Activated CD8-positive, alpha-beta memory T cell treated with anti-CD3 and anti-CD28 coated beads, Interleukin-2, amount 50 U/mL, for 24 hours (primary cell): ENCODE results near the gene ARHGEF2.
"Not testable (repeated sequence)": the region's sequence is repeated elsewhere in the genome, so short reads cannot be mapped to it uniquely, and the experiment has no call there.

Source experiments
- DNase-seq: peaks from one replicate; pipeline ENCODE4 v3.0.0-alpha.2; 2020; ENCODE audit errors: extremely low read depth

Gene ARHGEF2

DNA sequence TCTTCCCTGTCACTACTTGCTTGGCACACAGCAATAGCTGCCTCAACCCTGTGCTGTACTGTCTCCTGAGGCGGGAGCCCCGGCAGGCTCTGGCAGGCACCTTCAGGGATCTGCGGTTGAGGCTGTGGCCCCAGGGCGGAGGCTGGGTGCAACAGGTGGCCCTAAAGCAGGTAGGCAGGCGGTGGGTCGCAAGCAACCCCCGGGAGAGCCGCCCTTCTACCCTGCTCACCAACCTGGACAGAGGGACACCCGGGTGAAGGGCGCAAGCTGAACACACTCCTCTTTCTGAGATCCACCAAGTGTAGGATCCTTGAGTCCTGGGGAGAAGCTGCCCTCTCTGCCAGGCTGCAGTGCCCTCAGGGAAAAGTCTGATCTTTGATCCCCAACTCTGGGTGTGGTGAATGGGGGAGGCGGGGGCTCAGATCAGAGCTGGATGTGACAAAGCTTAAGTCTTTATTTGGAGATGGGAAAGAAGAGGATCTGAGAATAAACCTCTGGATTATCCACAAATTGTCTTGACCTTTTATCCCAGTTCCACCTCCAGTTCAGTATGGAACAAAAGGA is 35.7 kb downstream of the ARHGEF2 start:
- no peak for DNase-seq

DNA sequence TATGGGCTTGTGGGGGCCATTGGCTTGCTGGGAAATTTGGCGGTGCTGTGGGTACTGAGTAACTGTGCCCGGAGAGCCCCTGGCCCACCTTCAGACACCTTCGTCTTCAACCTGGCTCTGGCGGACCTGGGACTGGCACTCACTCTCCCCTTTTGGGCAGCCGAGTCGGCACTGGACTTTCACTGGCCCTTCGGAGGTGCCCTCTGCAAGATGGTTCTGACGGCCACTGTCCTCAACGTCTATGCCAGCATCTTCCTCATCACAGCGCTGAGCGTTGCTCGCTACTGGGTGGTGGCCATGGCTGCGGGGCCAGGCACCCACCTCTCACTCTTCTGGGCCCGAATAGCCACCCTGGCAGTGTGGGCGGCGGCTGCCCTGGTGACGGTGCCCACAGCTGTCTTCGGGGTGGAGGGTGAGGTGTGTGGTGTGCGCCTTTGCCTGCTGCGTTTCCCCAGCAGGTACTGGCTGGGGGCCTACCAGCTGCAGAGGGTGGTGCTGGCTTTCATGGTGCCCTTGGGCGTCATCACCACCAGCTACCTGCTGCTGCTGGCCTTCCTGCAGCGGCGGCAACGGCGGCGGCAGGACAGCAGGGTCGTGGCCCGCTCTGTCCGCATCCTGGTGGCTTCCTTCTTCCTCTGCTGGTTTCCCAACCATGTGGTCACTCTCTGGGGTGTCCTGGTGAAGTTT is 36.4 kb downstream of the ARHGEF2 start:
- DNase-seq: no peak

DNA sequence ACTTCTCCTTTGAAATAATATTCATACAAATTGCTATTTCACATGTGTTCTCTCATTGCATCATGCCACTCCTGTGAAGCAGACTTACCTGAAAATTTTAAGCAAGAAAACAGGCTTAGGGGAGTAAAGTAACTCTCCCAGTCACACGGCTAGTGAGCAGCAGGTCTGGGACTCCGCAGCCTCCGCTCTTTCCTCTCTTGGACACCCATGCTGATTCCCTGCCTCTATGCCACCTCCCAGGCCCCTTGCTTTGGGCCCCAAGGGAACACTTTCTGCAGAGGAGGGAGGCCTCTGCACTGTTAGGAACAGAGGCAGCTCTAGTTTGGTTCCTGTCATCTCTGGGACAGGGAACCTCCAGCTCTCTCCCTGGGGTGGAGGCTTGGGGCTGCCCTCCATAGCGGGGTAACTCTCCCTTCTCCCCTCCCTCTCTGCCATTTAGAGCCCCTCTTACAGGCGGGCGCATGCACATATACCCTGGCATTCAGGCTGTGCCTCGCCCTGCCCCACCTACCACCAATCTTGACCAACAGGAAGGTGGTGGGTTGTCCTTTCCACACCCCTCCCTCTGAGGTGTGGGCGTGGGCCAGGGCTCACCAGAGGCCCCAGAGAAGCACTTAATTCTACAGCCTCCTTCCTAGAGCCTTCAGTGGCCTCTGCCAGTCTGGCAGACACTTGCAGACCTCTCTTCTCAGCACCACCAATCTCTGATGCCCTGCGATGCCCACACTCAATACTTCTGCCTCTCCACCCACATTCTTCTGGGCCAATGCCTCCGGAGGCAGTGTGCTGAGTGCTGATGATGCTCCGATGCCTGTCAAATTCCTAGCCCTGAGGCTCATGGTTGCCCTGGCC is 37.1 kb downstream of the ARHGEF2 start, which contains the start of gene RXFP4:
RXFP4 (plus strand) TSS at position 646 of the 852 bp plus-strand sequence; CDS start at position 718, 72 bp downstream.
- DNase-seq: no peak

DNA sequence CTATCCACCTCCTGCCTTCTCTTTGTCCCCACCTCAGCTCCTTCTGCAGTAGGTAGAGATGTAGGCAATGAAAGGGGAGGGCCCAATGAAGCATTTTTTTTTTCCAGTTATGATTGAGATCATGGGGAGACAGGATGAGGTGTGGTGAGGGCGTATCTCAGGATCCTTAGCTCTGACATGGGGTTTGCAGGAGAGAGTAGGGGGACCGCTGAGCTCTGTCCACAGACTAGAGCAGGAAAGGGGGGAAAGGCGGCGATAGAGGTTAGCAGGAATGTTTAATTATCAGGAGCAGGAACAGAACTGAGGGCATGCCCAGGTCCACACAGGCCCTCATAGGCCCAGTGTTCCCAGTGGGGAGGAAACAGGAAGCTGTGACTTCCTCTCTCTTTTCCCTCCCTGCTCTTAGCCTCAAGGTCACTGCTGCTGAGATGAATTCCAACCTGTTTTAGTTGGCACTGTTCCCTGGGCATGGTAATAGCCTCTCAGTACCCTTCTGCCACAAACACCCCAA is 37.8 kb downstream of the ARHGEF2 start:
- no peak for DNase-seq

DNA sequence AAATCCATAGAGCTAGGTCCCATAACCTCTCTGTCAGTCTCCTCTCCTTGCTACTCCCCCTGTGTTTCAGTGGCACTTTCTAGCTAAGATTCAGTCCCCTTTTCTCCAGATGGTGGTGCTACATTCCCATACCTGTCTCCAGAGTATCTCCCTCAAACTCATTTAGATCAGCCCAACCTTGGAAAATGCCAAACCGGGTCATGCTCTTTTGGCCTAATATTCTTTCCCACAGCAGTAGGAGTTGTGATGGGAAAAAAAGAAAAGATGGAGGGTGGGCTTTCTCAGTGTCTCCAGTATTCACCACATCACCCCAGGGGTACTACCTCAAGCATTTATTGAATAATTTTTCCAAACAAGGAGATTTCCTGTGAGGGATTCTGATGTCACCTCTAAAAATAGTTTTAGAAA is 40.1 kb downstream of the ARHGEF2 start:
- no peak for DNase-seq

DNA sequence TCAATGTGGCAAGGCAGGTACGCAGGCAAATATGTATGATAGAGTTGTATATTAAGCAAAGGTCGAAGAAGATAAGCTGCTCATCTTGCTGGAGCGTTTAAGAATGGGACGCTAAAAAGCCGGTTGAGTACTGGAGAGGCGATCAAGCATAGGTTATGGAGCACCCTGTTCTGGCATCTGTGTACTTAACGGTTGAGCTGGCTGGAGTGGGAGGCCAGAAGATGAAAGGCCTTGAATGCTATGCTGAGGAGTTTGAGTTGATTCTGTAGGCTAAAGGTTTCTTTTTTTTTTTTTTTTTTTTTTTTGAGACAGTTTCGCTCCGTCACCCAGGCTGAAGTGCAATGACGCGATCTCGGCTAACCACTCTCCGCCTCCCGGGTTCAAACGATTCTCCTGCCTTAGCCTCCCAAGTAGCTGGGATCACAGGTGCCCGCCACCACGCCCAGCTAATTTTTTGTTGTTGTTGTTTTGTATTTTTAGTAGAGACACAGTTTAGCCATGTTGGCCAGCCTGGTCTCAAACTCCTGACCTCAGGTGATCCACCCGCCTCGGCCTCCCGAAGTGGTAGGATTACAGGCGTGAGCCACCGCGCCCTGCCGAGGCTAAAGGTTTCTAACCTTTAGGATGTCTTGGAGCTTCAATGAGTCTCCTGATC is 43.3 kb downstream of the ARHGEF2 start:
- no peak for DNase-seq

DNA sequence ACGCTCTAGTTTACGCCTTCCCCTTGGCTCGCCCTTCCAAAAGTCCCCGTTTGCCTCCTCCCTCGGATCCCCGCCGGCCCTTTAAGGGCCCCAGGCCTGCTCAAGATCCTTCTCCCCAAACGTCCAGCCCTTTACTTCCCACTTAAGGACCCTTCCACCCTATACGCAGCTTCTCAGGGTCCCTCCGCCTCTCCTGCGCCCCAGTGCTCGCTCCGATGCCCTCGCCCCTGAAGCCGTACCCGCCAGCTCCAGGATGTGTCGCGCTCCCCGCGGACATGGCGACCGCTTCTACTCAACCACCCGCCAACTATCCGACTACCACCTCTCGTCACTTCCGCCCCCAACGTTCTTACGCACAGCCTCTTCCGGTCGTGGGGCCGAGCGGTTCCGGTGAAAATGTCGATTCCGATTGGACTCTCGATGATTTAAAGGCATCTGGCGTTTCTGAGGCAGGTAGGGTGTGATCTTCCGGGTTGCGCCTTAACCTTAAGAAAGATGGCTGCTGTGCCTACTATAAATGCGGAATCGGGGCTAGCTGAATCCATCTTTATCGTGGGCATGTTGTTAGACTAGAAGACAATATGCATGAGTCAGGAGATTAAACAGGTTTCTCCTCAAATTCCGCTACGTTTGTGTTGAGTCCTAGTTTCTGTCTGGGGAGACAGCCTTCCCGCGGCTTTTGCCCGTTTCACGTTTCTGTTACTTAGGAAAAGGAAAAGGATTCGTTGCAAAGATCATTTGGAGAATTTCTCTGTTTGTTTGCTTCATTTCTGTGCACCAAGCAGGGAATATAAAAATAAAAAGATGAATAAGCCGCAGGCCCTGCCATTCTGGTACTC is 44.0 kb downstream of the ARHGEF2 start, which contains the start of gene KHDC4:
KHDC4 (minus strand) TSS at position 317 of the 839 bp plus-strand sequence; CDS start at position 277, 40 bp downstream.
- peak; percentile 90 for DNase-seq

DNA sequence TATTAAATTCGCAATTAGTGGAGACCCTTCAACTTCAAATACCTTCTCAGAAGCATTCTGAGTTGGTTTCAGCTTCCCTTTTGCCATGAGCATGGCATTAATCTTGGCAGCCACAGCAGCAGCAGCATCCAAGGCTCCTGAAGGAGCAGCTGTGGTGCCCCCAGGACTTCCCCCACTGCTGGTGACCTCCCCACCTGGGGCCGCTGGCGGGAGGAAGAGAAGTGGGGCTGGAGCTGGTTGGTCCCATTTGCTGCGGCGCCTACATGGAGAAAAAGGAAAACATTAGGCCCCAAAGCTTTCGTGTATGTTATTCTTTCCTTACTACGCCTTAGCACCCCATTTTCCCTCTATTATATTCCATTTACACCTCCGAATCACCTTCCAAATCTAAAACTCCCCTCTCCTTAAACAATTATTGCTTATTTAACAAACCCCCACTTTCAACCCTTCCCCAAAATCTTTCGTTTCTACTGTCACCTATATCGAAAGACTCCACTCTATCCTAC is 44.7 kb downstream of the ARHGEF2 start:
- DNase-seq: no peak

DNA sequence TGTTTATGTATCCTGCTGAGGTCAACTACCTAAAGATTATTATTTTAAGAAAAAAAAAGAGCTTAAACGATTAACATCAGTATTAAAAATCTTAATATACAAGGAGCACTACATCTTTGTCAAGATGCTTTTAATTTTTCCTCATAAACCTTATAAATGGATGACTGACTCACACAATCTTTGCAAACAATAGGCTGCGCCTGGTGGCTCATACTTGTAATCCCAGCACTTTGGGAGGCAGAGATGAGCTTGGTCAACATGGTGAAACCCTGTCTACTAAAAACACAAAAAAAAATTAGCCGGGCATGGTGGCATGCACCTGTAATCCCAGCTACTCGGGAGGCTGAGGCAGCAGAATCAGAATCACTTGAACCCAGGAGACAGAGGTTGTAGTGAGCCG is 45.9 kb downstream of the ARHGEF2 start:
- no peak for DNase-seq

DNA sequence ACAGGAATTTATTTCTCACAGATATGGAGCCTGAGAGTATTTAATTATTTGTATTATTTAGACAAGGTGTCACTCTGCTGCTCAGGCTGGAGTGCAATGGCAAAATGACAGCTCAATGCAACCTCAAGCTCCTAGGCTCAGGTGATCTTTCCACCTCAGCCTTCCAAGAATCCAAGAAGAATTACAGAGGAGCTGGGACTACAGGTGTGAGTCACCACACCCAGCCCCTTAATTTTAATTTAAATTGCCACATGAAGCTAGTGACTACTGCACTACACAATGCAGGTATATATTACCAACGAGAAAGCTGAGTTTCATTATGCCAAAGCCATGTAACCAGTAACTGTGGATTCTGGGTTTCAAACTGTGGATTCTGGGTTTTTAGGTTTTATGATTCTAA is 46.3 kb downstream of the ARHGEF2 start:
- DNase-seq: no peak

DNA sequence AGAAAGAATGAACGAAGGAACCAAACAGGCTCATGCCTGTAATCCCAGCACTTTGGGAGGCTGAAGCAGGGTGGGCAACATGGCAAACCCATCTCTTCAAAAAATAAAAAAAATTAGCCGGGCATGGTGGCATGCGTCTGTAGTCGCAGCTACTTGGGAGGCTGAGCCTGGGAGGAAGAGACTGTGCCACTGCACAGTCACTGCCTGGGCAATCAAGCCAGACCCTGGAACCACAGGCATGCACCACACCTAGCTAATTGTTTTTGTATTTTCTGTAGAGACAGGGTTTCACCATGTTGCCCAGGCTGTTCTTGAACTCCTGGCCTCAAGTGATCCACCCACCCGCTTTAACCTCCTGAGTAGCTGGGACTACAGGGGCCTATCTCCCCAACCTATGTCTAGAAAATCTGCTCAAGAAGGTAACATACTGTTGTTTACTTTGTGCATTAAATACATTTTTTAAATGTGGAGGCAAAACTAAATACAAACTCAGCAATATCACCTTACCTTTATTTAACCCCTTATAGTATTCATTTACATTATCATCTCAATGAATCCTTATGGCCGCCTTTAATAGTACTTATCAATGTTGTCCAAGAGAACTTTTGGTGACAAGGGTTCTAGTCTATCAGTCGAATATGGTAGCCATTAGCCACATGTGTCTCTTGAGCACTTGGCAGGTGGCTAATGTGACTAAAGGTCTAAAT is 46.9 kb downstream of the ARHGEF2 start:
- DNase-seq: no peak

DNA sequence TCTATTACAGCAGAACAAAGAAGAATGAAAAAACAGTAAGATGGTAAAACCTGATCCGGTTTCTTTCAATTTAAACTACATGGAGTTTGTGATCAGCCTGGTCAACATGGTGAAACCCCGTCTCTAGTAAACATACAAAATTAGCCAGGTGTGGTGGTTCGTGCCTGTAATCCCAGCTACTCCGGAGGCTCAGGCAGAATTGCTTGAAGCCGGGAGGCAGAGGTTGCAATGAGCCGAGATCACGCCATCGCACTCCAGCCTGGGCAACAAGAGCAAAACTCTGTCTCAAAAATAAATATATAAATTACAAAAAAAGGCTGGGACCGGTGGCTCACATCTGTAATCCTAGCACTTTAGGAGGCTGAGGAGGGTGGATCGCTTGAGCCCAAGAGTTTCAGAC is 47.6 kb downstream of the ARHGEF2 start:
- not testable (repeated sequence) for DNase-seq

DNA sequence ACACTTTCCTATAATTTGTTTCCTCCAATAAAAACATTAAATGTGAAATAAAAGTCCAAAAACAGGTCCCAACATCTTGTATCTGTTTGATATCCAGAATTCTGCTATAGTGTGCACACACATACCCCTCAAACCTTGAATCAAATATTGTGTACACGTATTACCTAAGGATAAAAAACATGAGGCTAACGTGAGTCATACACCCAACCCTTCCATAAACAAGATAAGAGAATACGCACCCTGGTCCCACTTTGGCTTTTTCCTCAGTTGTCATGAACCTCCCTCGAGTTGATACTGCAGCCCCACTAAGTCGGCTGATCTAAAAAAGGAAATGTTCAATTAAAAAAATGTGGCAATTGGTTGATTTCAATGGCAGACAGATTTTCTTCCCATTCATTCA is 49.3 kb downstream of the ARHGEF2 start:
- DNase-seq: no peak

DNA sequence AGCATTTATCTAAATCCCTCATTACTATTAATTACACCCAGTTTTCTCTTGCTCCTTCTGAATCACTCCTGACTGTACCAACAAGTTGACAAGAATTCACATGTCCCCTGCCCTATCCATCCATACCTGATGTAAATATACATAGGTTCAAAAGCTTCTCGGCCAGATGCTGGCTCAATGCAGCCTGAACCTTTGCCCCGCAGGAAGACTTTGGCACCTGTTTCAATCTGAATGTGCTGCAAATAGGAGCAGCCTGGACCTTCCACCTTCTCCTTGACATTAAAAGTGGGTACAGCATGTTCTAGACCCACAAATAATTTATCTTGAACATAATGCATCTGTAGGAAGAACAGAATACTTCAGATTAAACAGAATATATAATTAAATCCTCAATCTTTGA is 52.8 kb downstream of the ARHGEF2 start:
- no peak for DNase-seq

DNA sequence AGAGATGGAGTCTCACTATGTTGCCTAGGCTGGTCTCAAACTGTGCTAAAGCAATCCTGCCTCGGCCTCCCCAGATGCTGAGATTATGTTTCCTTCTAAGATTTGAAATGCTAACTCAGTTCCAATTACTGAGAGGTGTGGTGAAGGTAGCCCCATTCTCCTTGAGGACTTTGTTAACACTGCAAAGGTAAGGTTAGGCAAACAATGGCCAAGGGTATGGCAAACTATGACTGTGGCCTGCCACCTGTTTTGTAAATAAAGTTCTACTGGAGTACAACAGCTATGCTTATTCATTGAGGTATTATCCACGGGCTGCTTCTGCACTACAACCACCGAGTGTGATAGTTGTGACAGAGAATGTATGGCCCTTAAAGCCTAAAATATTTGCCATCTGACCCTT is 57.6 kb downstream of the ARHGEF2 start:
- DNase-seq: no peak

DNA sequence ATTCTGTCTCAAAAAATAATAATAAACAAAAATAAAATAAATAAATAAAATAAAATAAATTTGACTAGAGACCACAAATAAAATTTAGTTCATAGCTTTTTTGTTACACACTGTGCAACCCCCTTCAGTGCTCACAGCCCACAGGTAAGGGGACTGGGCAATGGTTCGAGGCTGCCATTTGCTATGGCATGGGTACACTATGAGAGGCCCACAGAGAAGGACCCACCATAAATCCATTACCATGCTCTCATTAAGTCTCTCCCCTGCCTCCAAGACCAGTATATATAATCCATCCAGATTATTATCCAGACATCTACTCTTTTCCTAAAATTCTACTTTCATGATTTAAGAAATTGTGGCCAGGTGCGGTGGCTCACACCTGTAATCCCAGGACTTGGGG is 58.5 kb downstream of the ARHGEF2 start:
- no peak for DNase-seq

DNA sequence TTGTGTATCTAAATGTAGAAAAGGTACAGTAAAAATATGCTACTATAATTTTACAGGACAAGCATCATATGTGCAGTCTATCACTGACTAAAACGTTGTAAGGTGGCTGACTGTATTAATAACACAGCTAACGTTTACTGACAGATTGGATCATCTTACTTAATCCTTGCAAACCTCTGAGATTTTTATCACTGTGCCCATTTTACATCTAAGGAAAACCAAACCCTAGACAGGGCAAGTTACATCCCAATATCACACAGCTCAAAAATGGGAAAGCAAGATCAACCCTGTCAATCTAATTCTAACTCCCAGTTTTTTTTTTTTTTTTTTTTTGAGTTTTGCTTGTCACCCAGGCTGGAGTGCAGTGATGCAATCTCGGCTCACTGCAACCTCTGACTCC is 59.7 kb downstream of the ARHGEF2 start:
- no peak for DNase-seq

DNA sequence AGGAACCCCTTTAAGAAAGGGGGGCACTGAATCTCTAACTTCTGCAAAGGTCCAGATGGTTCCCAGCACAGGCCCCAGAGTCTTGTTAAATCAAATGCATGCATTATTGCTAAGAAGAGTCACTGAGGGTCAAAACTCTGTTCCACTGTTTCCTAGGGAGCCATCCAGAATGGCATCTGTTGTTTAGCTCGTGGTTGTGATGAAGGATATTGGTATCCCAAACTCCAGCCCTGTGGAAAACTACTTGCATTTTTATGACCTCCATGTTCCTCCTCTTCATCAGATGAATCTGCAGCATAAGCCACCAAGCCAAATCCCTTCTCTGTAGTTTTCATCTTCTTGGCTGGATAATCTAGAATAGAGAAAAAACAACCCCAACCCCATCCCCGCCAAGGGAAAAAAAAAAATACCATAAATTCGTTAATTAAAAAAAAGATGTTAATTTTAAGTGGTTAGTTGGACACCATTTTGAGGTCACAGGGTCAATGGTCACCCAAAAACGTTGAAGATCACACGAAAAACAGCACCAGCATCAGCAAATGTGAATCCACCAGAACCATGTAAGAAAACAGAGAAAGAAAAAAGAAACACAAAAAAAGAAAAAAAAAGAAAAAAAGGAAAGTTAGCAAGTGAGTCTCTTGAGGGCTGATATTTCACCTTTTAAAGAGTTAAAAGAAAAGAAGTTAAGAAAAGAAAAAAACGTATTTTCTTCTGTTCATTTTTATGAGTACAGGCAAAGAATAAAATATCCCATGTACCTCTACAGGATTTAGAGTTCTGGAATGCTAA is 64.2 kb downstream of the ARHGEF2 start:
- DNase-seq: no peak

DNA sequence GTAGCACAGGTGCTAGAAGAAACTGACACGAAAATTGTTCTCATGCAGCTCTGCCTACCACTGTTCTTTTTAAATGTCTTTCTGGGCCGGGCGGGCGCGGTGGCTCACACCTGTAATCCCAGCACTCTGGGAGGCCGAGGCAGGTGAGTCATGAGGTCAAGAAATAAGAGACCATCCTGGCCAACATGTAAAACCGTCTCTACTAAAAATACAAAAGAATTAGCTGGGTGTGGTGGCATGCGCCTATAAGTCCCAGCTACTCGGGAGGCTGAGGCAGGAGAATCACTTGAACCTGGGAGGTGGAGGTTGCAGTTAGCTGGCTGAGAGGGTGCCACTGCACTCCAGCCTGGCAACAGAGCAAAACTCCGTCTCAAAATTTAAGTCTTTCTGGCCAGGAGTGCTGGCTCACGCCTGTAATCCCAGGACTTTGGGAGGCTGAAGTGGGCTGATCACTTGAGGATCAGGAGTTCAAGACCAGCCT is 66.3 kb downstream of the ARHGEF2 start:
- no peak for DNase-seq
